Loucy (cell line): ENCODE results near the gene MAPKAP1.

Experiments used
- H2AFZ ChIP-seq: fragments of 200-600 bp; sonication (generic); 2 replicates; pipeline ENCODE4 v1.6.0; 2016; ENCODE audit warnings: antibody characterized with exemption, mild to moderate bottlenecking, low read length, moderate library complexity
- H3F3A ChIP-seq: fragments of 200-600 bp; 2 replicates; pipeline ENCODE4 v1.6.0; 2016; ENCODE audit warnings: antibody characterized with exemption, low read depth, mild to moderate bottlenecking
- H3K27me3 ChIP-seq: fragments of 200-600 bp; sonication (generic); 2 replicates; pipeline ENCODE4 v1.6.1; 2014; ENCODE audit warnings: low read length, mild to moderate bottlenecking; ENCODE audit not compliant: insufficient read depth, poor library complexity, severe bottlenecking
- H3K36me3 ChIP-seq: fragments of 200-600 bp; sonication (generic); 2 replicates; pipeline ENCODE4 v1.6.1; 2016; ENCODE audit warnings: low read length; ENCODE audit not compliant: insufficient read depth
- H3K4me1 ChIP-seq: fragments of 200-600 bp; sonication (generic); 2 replicates; pipeline ENCODE4 v1.5.1; 2014; ENCODE audit warnings: low read length, mild to moderate bottlenecking; ENCODE audit not compliant: insufficient read depth, poor library complexity, severe bottlenecking
- H3K4me2 ChIP-seq: fragments of 200-600 bp; sonication (generic); 2 replicates; pipeline ENCODE4 v1.6.0; 2014; ENCODE audit warnings: antibody characterized with exemption, low read length, low read depth, mild to moderate bottlenecking; ENCODE audit not compliant: poor library complexity, severe bottlenecking
- H3K4me3 ChIP-seq: fragments of 200-600 bp; sonication (generic); 2 replicates; pipeline ENCODE4 v1.5.1; 2014; ENCODE audit warnings: low read length, mild to moderate bottlenecking, mixed read lengths; ENCODE audit not compliant: poor library complexity, severe bottlenecking
- H3K79me2 ChIP-seq: fragments of 200-600 bp; sonication (generic); 2 replicates; pipeline ENCODE4 v1.6.1; 2014; ENCODE audit warnings: low read length; ENCODE audit not compliant: insufficient read depth
- H3K9ac ChIP-seq: fragments of 200-600 bp; sonication (generic); 2 replicates; pipeline ENCODE4 v1.6.0; 2014; ENCODE audit warnings: mild to moderate bottlenecking, low read depth, low read length, moderate library complexity; ENCODE audit not compliant: poor library complexity, severe bottlenecking
- H3K9me2 ChIP-seq: fragments of 200-600 bp; sonication (generic); replicated peaks from 2 replicates; pipeline ENCODE4 v1.6.1; 2016; ENCODE audit warnings: low read depth, low read length, mixed read lengths
- H3K9me3 ChIP-seq: fragments of 200-600 bp; sonication (generic); 2 replicates; pipeline ENCODE4 v1.6.1; 2014; ENCODE audit warnings: mild to moderate bottlenecking, antibody characterized with exemption, low read length, low read depth; ENCODE audit not compliant: insufficient read depth
- H4K20me1 ChIP-seq: fragments of 200-600 bp; sonication (generic); 2 replicates; pipeline ENCODE4 v1.6.0; 2014; ENCODE audit warnings: antibody characterized with exemption, low read length, mild to moderate bottlenecking; ENCODE audit not compliant: insufficient read depth, poor library complexity, severe bottlenecking
- CTCF ChIP-seq: fragments of 200-600 bp; sonication (generic); conservative IDR thresholded peaks from 2 replicates; pipeline ENCODE4 v1.5.1; 2014; ENCODE audit warnings: mild to moderate bottlenecking, antibody characterized with exemption, low read length
- EZH2phosphoT487 ChIP-seq: fragments of 200-600 bp; IDR thresholded peaks from 2 replicates; pipeline ENCODE4 v1.6.1; 2018; ENCODE audit warnings: antibody characterized with exemption, mild to moderate bottlenecking, moderate library complexity, borderline replicate concordance

MAPKAP1 gene

GRCh38 chr9:125591245-125591644 lies 115.8 kb downstream of the MAPKAP1 start:
- H3K9me3 ChIP-seq = no peaks in the 10 kb centered on the region
- TF ChIP-seq CTCF (no peak), EZH2phosphoT487 (no peak)
- peaks cover 16% of the 10 kb centered on the region for H3K79me2 ChIP-seq
- peaks cover 30% of the 10 kb centered on the region for H3K4me1 ChIP-seq
- no peak overlapping the region for H2AFZ ChIP-seq
- H4K20me1 ChIP-seq = no peaks in the 10 kb centered on the region
- H3K9ac ChIP-seq = no peak overlapping the region
- H3K9me2 ChIP-seq = no peaks in the 10 kb centered on the region
- no peaks in the 10 kb centered on the region for H3F3A ChIP-seq
- no peak overlapping the region for H3K4me3 ChIP-seq
- no peaks in the 10 kb centered on the region for H3K36me3 ChIP-seq
- no peaks in the 10 kb centered on the region for H3K27me3 ChIP-seq
- H3K4me2 ChIP-seq = no peak overlapping the region

GRCh38 chr9:125589287-125589686 lies 117.7 kb downstream of the MAPKAP1 start:
- no peak for TF ChIP-seq CTCF
- TF ChIP-seq EZH2phosphoT487 = no peak
- peaks cover 7% of the 10 kb centered on the region for H3K79me2 ChIP-seq

GRCh38 chr9:125587819-125588460 lies 119.1 kb downstream of the MAPKAP1 start:
- Histone ChIP-seq H3K9me2 (no peaks in the 10 kb centered on the region), H3K9ac (no peak overlapping the region), H3K36me3 (peaks cover 5% of the 10 kb centered on the region; the same call in 1 of the 2 replicates), H3F3A (no peaks in the 10 kb centered on the region), H3K4me1 (peaks cover 25% of the 10 kb centered on the region), H4K20me1 (no peaks in the 10 kb centered on the region), H2AFZ (no peak overlapping the region), H3K4me3 (no peak overlapping the region), H3K9me3 (no peaks in the 10 kb centered on the region), H3K27me3 (no peaks in the 10 kb centered on the region), H3K4me2 (no peak overlapping the region), H3K79me2 (peaks cover 7% of the 10 kb centered on the region)
- TF ChIP-seq EZH2phosphoT487 (no peak), CTCF (no peak)

More at GRCh38 chr9:125589287-125589686, 117.7 kb downstream of the MAPKAP1 start:
- Histone ChIP-seq H3K9ac (no peak overlapping the region), H2AFZ (no peak overlapping the region), H3K36me3 (no peaks in the 10 kb centered on the region; the same call in 1 of the 2 replicates), H4K20me1 (no peaks in the 10 kb centered on the region), H3K9me2 (no peaks in the 10 kb centered on the region), H3F3A (no peaks in the 10 kb centered on the region), H3K4me2 (no peak overlapping the region), H3K27me3 (no peaks in the 10 kb centered on the region), H3K9me3 (no peaks in the 10 kb centered on the region), H3K4me1 (peaks cover 35% of the 10 kb centered on the region), H3K4me3 (no peak overlapping the region)
